GM12875 (cell line): ENCODE results near the gene MAST1.

Experiments
- H3K4me3 ChIP-seq: one replicate; pipeline ENCODE4 v1.5.1; 2011; ENCODE audit warnings: low read depth, low read length, control low read depth
- CTCF ChIP-seq: IDR thresholded peaks from 2 replicates; pipeline ENCODE4 v1.5.1; 2011; ENCODE audit warnings: low read depth, mild to moderate bottlenecking, control low read depth, inconsistent platforms, low read length, moderate library complexity, borderline replicate concordance; ENCODE audit not compliant: insufficient read depth

The MAST1 gene

GRCh38 chr19:12922959-12923358, 84.6 kb downstream of the MAST1 start:
- no peak for TF ChIP-seq CTCF
- no peak overlapping the region for H3K4me3 ChIP-seq
